K562 (cell line): ENCODE results near the gene OCIAD2. TPM values are rescaled to one million over a fixed set of nuclear protein-coding genes. Genes with fewer than 3 reads are reported as not detected.

ENCODE experiments used
- ATAC-seq: fragments of 200-7000 bp; cut with Tn5 transposase; 3 replicates; pipeline ENCODE4 v1.9.1; 2020; ENCODE audit warnings: moderate library complexity
- BruUV-seq: library from RNA; stranded (reverse); fragments of 400-500 nt; replicated peaks from 2 replicates; lab custom pipeline; 2021; lab: Mats Ljungman, UMichigan
- CTCF ChIA-PET: fragments of 300-600 bp; formaldehyde crosslinking; extraction: SDS; loops from one replicate; lab custom pipeline; 2021; ENCODE audit warnings: low intra/inter-chr PET ratio; lab: Yijun Ruan, JAX
- POLR2A ChIA-PET: fragments of 300-600, 350-650 bp; sonication (Branson Sonifier 250); formaldehyde crosslinking; extraction: SDS; loops from one replicate; lab custom pipeline; 2021; ENCODE audit warnings: antibody characterized with exemption, inconsistent platforms; lab: Yijun Ruan, JAX
- DNase-seq, 4 experiments: peaks; one replicate each; pipeline versions ENCODE4 v3.0.0 to v3.0.0-alpha.2; 2011 to 2018; ENCODE audit warnings: low spot score in 3 of 4, mixed read lengths in 3 of 4; ENCODE audit errors: extremely low read depth in 1 of 4
- FAIRE-seq: peaks from 2 replicates; lab custom pipeline; 2011; peaks lifted over from hg19 to GRCh38; lab: Jason Lieb, UNC
- H2AFZ ChIP-seq: 2 replicates; pipeline ENCODE4 v1.6.0; 2011; ENCODE audit warnings: low read depth, low read length, control low read depth, inconsistent platforms
- H3K27ac ChIP-seq: fragments of 200-600 bp; 3 replicates; pipeline ENCODE4 v1.8.0; 2011; ENCODE audit warnings: low read depth, mild to moderate bottlenecking, control low read depth, inconsistent platforms, low read length, moderate library complexity, mixed read lengths; ENCODE audit errors: extremely low read depth
- H3K27me3 ChIP-seq, 2 experiments: fragments of 300-600 bp in 1 of 2; 2 replicates in 1 of 2; 3 replicates in 1 of 2; pipeline versions ENCODE4 v1.6.0 to v1.8.0; 2011; ENCODE audit warnings: inconsistent platforms in 2 of 2, low read length in 2 of 2, mild to moderate bottlenecking in 1 of 2, mixed read lengths in 1 of 2, moderate library complexity in 1 of 2; ENCODE audit not compliant: control insufficient read depth in 2 of 2, insufficient read depth in 2 of 2
- H3K36me3 ChIP-seq: fragments of 300-600 bp; 3 replicates; pipeline ENCODE4 v1.8.0; 2011; ENCODE audit warnings: mild to moderate bottlenecking, low read length, inconsistent platforms; ENCODE audit not compliant: control insufficient read depth, insufficient read depth
- H3K4me1 ChIP-seq, 2 experiments: fragments of 200-600 bp in 1 of 2; replicated peaks in 1 of 2; 2 replicates in 1 of 2; 3 replicates in 1 of 2; pipeline versions ENCODE4 v1.5.1 to v1.8.0; 2011; ENCODE audit warnings: inconsistent platforms in 2 of 2, low read length in 2 of 2, mild to moderate bottlenecking in 1 of 2, mixed read lengths in 1 of 2, moderate library complexity in 1 of 2; ENCODE audit not compliant: control insufficient read depth in 2 of 2, insufficient read depth in 2 of 2
- H3K4me2 ChIP-seq: 2 replicates; pipeline ENCODE4 v1.6.1; 2011; ENCODE audit warnings: low read length, control low read depth, inconsistent platforms, mixed read lengths; ENCODE audit not compliant: insufficient read depth
- H3K4me3 ChIP-seq: fragments of 200-600 bp; sonication (generic), shearing (Covaris generic); 2 replicates; pipeline ENCODE4 v1.5.1; 2016; ENCODE audit warnings: control low read depth, inconsistent platforms
- H3K79me2 ChIP-seq: fragments of 200-600 bp; 3 replicates; pipeline ENCODE4 v1.8.0; 2011; ENCODE audit warnings: low read length, inconsistent platforms; ENCODE audit not compliant: control insufficient read depth, insufficient read depth
- H3K9ac ChIP-seq, 2 experiments: 2 replicates each; pipeline versions ENCODE4 v1.6.0 to v1.6.1; 2011; ENCODE audit warnings: low read depth in 2 of 2, low read length in 2 of 2, control low read depth in 1 of 2, inconsistent platforms in 1 of 2, mild to moderate bottlenecking in 1 of 2, mixed read lengths in 1 of 2; ENCODE audit not compliant: insufficient read depth in 1 of 2
- H3K9me1 ChIP-seq: one replicate; pipeline ENCODE4 v1.6.0; 2011; ENCODE audit warnings: inconsistent platforms, mild to moderate bottlenecking, low read length, moderate library complexity; ENCODE audit not compliant: control insufficient read depth, insufficient read depth
- H3K9me3 ChIP-seq: replicated peaks from 2 replicates; pipeline ENCODE4 v1.5.1; 2011; ENCODE audit warnings: low read depth, low read length, inconsistent platforms; ENCODE audit not compliant: control insufficient read depth, insufficient read depth
- H4K20me1 ChIP-seq: replicated peaks from 2 replicates; pipeline ENCODE4 v1.6.1; 2011; ENCODE audit warnings: low read length, inconsistent platforms, mixed read lengths; ENCODE audit not compliant: control insufficient read depth, insufficient read depth
- ARID1B ChIP-seq: fragments of 450-650 bp; IDR thresholded peaks from 2 replicates; pipeline ENCODE4 v1.6.1; 2016; ENCODE audit warnings: antibody characterized with exemption, mild to moderate bottlenecking, inconsistent platforms
- CBFA2T3 ChIP-seq: fragments of 450-650 bp; IDR thresholded peaks from 2 replicates; pipeline ENCODE4 v1.6.1; 2017
- EHMT2 ChIP-seq: fragments of 450-650 bp; IDR thresholded peaks from 2 replicates; pipeline ENCODE4 v1.6.1; 2018; ENCODE audit warnings: antibody characterized with exemption
- GABPA ChIP-seq: fragments of 200-800 bp; sonication (Bioruptor generic); conservative IDR thresholded peaks from 2 replicates; pipeline ENCODE4 v1.6.1; 2016; ENCODE audit warnings: low read depth, missing genetic modification characterization, missing compliant biosample characterization
- KAT7 ChIP-seq: sonication (generic); formaldehyde crosslinking; IDR thresholded peaks from 2 replicates; pipeline ENCODE4 v1.8.0; 2022; ENCODE audit warnings: missing genetic modification reagents, mild to moderate bottlenecking, borderline replicate concordance
- MCM3 ChIP-seq: fragments of 450-650 bp; IDR thresholded peaks from 2 replicates; pipeline ENCODE4 v1.6.1; 2016
- MTA2 ChIP-seq: fragments of 450-650 bp; IDR thresholded peaks from 2 replicates; pipeline ENCODE4 v1.6.1; 2016; ENCODE audit warnings: low read depth
- PCBP1 ChIP-seq: fragments of 200-400 bp; formaldehyde crosslinking; IDR thresholded peaks from 2 replicates; pipeline ENCODE4 v1.6.1; 2018; ENCODE audit warnings: mild to moderate bottlenecking, low read depth, low read length; ENCODE audit not compliant: poor library complexity, severe bottlenecking
- POLR2AphosphoS5 ChIP-seq: IDR thresholded peaks from 2 replicates; pipeline ENCODE4 v1.6.1; 2011; ENCODE audit warnings: mild to moderate bottlenecking, low read depth, low read length, moderate library complexity; ENCODE audit not compliant: control insufficient read depth, insufficient read depth
- PRPF4 ChIP-seq: fragments of 200-400 bp; formaldehyde crosslinking; IDR thresholded peaks from one replicate; pipeline ENCODE4 v1.6.1; 2017; ENCODE audit warnings: low read length, low read depth, mild to moderate bottlenecking; ENCODE audit not compliant: insufficient read depth, poor library complexity, severe bottlenecking
- TCFL5 ChIP-seq: fragments of 250-450 bp; sonication (Bioruptor Pico); conservative IDR thresholded peaks from 2 replicates; pipeline ENCODE4 v1.6.1; 2021; ENCODE audit warnings: mild to moderate bottlenecking, moderate library complexity, matching md5 sums
- WGBS: fragments of 100-300 bp; shearing (Covaris generic); methylation state at CpG from one replicate; pipeline ENCODE4 v1.1.6; 2016; ENCODE audit warnings: low coverage, mixed read lengths; ENCODE audit not compliant: insufficient coverage; ENCODE audit errors: missing lambda C conversion rate; 5-methylcytosine and 5-hydroxymethylcytosine counted together
- in situ Hi-C: fragments of 300-500 bp; cut with MboI; formaldehyde crosslinking; loops from 4 replicates; pipeline ENCODE4 v1.15.0; 2018; ENCODE audit warnings: inconsistent platforms, mixed read lengths
- intact Hi-C: fragments of 100-400 bp; cut with micrococcal nuclease; formaldehyde crosslinking; loops from 2 replicates; pipeline ENCODE4 v1.14.2; 2022
- polyA plus RNA-seq, 8 experiments: library from polyadenylated mRNA; depleted of rRNA in 4 of 8; stranded (reverse) in 5 of 8; unstranded in 3 of 8; fragments of >200 nt; fragmentation: Nextera tagmentation in 2 of 8; fragmentation: Illumina TruSeq in 1 of 8; extraction: Ambion mirVana in 2 of 8; extraction: Trizol in 1 of 8; gene quantifications; 2 replicates each; pipeline versions ENCODE4 v1.2.1 to v1.2.3, GENCODE V29; 2011 to 2014; ENCODE audit warnings: inconsistent platforms in 1 of 8, missing spikeins in 1 of 8
- total RNA-seq, 7 experiments: library from RNA; depleted of rRNA in 6 of 7; stranded (reverse); fragments of >200 nt in 6 of 7; fragmentation: Illumina TruSeq in 2 of 7; extraction: Trizol in 2 of 7; gene quantifications; 2 replicates each; pipeline versions ENCODE4 v1.2.1 to v1.2.3, GENCODE V29; 2011 to 2021; ENCODE audit warnings: low replicate concordance in 1 of 7
- TF ChIP-seq, protein P1 (sequence below): sonication (generic); formaldehyde crosslinking; IDR thresholded peaks from 2 replicates; pipeline ENCODE4 v1.8.1; 2023; ENCODE audit warnings: mild to moderate bottlenecking, missing genetic modification reagents

The OCIAD2 gene
- total and polyA plus RNA-seq, 9 of the 15 experiments (the other 6 are each of a cell fraction or from before 2014, with no cell fraction given), result 0.11 to 0.98 TPM; not detected in 7

DNA sequence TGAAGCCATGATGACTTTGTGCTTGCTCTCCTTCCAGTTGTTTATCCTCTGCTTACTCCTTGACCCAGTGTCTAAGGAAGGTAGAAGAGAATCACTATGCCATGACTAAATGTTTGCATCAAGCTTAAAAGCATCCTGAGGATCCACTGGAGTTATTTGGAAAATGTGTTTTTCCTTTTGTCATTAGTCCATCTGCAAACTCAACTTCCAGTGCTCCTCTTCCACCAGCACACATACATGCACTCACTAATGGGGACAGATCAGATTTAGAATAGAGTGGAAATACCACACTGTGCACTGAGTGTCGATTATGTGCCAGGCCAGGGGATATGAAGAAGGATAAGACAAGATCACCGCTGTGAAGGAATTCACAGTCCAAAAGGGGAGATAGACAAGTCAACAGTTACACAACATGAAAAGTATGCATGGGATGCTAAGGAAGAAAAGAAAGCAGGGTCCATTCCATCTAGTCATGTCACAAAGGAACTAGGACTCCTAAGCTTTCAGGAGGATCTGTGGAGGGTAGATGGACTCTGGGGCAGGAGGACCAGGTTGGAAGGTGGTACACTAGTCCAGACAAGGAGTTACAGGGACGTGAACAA, 1.9 kb downstream of the OCIAD2 start:
- Histone ChIP-seq H3K79me2 (no peaks in the 10 kb centered on the region), H3K9me3 (no peaks in the 10 kb centered on the region), H3K4me2 (no peak overlapping the region), H3K36me3 (no peaks in the 10 kb centered on the region), H2AFZ (no peak overlapping the region), H3K27ac (no peak overlapping the region), H3K27me3 (no peaks in the 10 kb centered on the region), H3K9me1 (no peaks in the 10 kb centered on the region), H4K20me1 (no peaks in the 10 kb centered on the region), H3K9ac (no peak overlapping the region), H3K4me3 (no peak overlapping the region), H3K4me1 (peaks cover 6 to 7% of the 10 kb centered on the region in 2 experiments; a peak in 4 of 5 replicates)
- DNase-seq (no peak), FAIRE-seq (no peak), ATAC-seq (no peak)
- 9% methylated on average over 3 of the region's 3 CpGs for WGBS
- ChIA-PET POLR2A (no interaction called here), CTCF (no interaction called here)
- TF ChIP-seq, protein P1, sequence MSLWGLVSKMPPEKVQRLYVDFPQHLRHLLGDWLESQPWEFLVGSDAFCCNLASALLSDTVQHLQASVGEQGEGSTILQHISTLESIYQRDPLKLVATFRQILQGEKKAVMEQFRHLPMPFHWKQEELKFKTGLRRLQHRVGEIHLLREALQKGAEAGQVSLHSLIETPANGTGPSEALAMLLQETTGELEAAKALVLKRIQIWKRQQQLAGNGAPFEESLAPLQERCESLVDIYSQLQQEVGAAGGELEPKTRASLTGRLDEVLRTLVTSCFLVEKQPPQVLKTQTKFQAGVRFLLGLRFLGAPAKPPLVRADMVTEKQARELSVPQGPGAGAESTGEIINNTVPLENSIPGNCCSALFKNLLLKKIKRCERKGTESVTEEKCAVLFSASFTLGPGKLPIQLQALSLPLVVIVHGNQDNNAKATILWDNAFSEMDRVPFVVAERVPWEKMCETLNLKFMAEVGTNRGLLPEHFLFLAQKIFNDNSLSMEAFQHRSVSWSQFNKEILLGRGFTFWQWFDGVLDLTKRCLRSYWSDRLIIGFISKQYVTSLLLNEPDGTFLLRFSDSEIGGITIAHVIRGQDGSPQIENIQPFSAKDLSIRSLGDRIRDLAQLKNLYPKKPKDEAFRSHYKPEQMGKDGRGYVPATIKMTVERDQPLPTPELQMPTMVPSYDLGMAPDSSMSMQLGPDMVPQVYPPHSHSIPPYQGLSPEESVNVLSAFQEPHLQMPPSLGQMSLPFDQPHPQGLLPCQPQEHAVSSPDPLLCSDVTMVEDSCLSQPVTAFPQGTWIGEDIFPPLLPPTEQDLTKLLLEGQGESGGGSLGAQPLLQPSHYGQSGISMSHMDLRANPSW (CRISPR knock-in tag), result no peak
- TF ChIP-seq PCBP1 (no peak), CBFA2T3 (no peak), EHMT2 (no peak), POLR2AphosphoS5 (no peak), TCFL5 (CRISPR knock-in tag) (no peak), MCM3 (no peak), KAT7 (CRISPR knock-in tag) (no peak), ARID1B (no peak), GABPA (tag) (no peak), PRPF4 (no peak), MTA2 (no peak)
- BruUV-seq, result no TSS peak
- in situ Hi-C loops (no loop called here), intact Hi-C loops (no loop called here)
